ENCODE data around the gene DRC7. TPM values are rescaled to one million over a fixed set of nuclear protein-coding genes. Genes with fewer than 3 reads are reported as not detected.

Gene DRC7
- total RNA-seq, 1 donor from 2014 or later, result not detected

GRCh38 chr16:57740423-57741071 lies 45.9 kb downstream of the DRC7 start:
- TF ChIP-seq CTCF (IDR thresholded peaks at IDR 0.05), result no peak
- no peak for DNase-seq (ENCODE audit: low spot score)
- Mint-ChIP-seq H3K27ac (ENCODE audit: unreplicated experiment) (no peak overlapping the region), H3K4me3 (ENCODE audit: unreplicated experiment) (no peak overlapping the region), H3K4me1 (ENCODE audit: low read depth) (peaks cover 21% of the 10 kb centered on the region), H3K36me3 (ENCODE audit: low read depth) (peaks cover 2% of the 10 kb centered on the region), H3K27me3 (ENCODE audit: low read depth) (no peaks in the 10 kb centered on the region), H3K9me3 (ENCODE audit: low read depth) (no peaks in the 10 kb centered on the region)

GRCh38 chr16:57741660-57742191 lies 47.1 kb downstream of the DRC7 start:
- no peaks in the 10 kb centered on the region for H3K27me3 Mint-ChIP-seq (ENCODE audit: low read depth)
- H3K4me1 Mint-ChIP-seq (ENCODE audit: low read depth), result peaks cover 10% of the 10 kb centered on the region
- no peaks in the 10 kb centered on the region for H3K9me3 Mint-ChIP-seq (ENCODE audit: low read depth)
- no peak overlapping the region for H3K4me3 Mint-ChIP-seq (ENCODE audit: unreplicated experiment)
- no peak for TF ChIP-seq CTCF (IDR thresholded peaks at IDR 0.05)
- peaks cover 3% of the 10 kb centered on the region for H3K36me3 Mint-ChIP-seq (ENCODE audit: low read depth)
- H3K27ac Mint-ChIP-seq (ENCODE audit: unreplicated experiment), result no peak overlapping the region
- DNase-seq (ENCODE audit: low spot score), result no peak

- no peak overlapping the region for H3K27ac Mint-ChIP-seq (ENCODE audit: unreplicated experiment)
- no peak for DNase-seq (ENCODE audit: low spot score)
- peaks cover 1% of the 10 kb centered on the region for H3K4me1 Mint-ChIP-seq (ENCODE audit: low read depth)
Observed at GRCh38 chr16:57742543-57742942, 47.9 kb downstream of the DRC7 start.

GRCh38 chr16:57743458-57743857 lies 48.9 kb downstream of the DRC7 start:
- TF ChIP-seq CTCF (IDR thresholded peaks at IDR 0.05), result no peak
- no peak overlapping the region for H3K27ac Mint-ChIP-seq (ENCODE audit: unreplicated experiment)

More at GRCh38 chr16:57742543-57742942, 47.9 kb downstream of the DRC7 start:
- H3K4me3 Mint-ChIP-seq (ENCODE audit: unreplicated experiment), result no peak overlapping the region
- H3K36me3 Mint-ChIP-seq (ENCODE audit: low read depth), result peaks cover 3% of the 10 kb centered on the region
- H3K9me3 Mint-ChIP-seq (ENCODE audit: low read depth), result no peaks in the 10 kb centered on the region
- no peak for TF ChIP-seq CTCF (IDR thresholded peaks at IDR 0.05)
- no peaks in the 10 kb centered on the region for H3K27me3 Mint-ChIP-seq (ENCODE audit: low read depth)

GRCh38 chr16:57743886-57744641 lies 49.5 kb downstream of the DRC7 start:
- DNase-seq (ENCODE audit: low spot score), result no peak
- H3K4me3 Mint-ChIP-seq (ENCODE audit: unreplicated experiment), result no peak overlapping the region
- no peak overlapping the region for H3K27ac Mint-ChIP-seq (ENCODE audit: unreplicated experiment)
- H3K27me3 Mint-ChIP-seq (ENCODE audit: low read depth), result no peaks in the 10 kb centered on the region
- TF ChIP-seq CTCF (IDR thresholded peaks at IDR 0.05), result no peak
- peaks cover 3% of the 10 kb centered on the region for H3K36me3 Mint-ChIP-seq (ENCODE audit: low read depth)
- no peaks in the 10 kb centered on the region for H3K4me1 Mint-ChIP-seq (ENCODE audit: low read depth)
- H3K9me3 Mint-ChIP-seq (ENCODE audit: low read depth), result no peaks in the 10 kb centered on the region

More at GRCh38 chr16:57743458-57743857, 48.9 kb downstream of the DRC7 start:
- Mint-ChIP-seq H3K4me1 (ENCODE audit: low read depth) (no peaks in the 10 kb centered on the region), H3K4me3 (ENCODE audit: unreplicated experiment) (no peak overlapping the region), H3K27me3 (ENCODE audit: low read depth) (no peaks in the 10 kb centered on the region), H3K9me3 (ENCODE audit: low read depth) (no peaks in the 10 kb centered on the region), H3K36me3 (ENCODE audit: low read depth) (peaks cover 3% of the 10 kb centered on the region)
- DNase-seq (ENCODE audit: low spot score), result no peak

Data from chondrocyte (in vitro differentiated cells).